ENCODE results near the gene ARV1.

The ARV1 gene

DNA sequence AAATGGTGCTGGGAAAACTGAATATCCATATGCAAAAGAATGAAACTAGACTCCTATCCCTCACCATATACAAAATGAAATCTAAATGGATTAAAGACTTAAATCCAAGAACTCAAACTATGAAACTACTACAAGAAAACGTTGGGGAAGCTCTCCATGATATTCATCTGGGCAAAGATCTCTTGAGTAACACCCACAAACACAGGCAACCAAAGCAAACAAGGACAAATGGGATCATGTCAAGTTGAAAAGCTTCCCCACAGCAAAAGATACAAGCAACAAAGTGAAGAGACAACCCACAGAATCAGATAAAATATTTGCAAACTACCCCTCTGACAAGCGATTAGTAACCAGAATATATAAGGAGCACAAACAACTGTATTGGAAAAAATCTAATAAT is 14.0 kb upstream of the ARV1 start:
- TF ChIP-seq CREB1 (IDR thresholded peaks at IDR 0.05; ENCODE audit: low read depth), result no peak
- TF ChIP-seq TCF12 (IDR thresholded peaks at IDR 0.05; ENCODE audit: low read depth), result no peak
- TF ChIP-seq CEBPB (IDR thresholded peaks at IDR 0.05), result no peak
- no peak for TF ChIP-seq EGR1 (IDR thresholded peaks at IDR 0.05)
- TF ChIP-seq YY1 (IDR thresholded peaks at IDR 0.05; ENCODE audit: low read depth), result no peak
- TF ChIP-seq, protein P1, sequence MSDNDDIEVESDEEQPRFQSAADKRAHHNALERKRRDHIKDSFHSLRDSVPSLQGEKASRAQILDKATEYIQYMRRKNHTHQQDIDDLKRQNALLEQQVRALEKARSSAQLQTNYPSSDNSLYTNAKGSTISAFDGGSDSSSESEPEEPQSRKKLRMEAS (IDR thresholded peaks at IDR 0.05), result no peak
- TF ChIP-seq RAD21 (IDR thresholded peaks at IDR 0.05; ENCODE audit: low read depth), result no peak
- no peak for TF ChIP-seq EP300 (IDR thresholded peaks at IDR 0.05; ENCODE audit: borderline replicate concordance)
- TF ChIP-seq, protein P2, sequence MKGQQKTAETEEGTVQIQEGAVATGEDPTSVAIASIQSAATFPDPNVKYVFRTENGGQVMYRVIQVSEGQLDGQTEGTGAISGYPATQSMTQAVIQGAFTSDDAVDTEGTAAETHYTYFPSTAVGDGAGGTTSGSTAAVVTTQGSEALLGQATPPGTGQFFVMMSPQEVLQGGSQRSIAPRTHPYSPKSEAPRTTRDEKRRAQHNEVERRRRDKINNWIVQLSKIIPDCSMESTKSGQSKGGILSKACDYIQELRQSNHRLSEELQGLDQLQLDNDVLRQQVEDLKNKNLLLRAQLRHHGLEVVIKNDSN (IDR thresholded peaks at IDR 0.05), result no peak
- no peak for TF ChIP-seq TEAD4 (IDR thresholded peaks at IDR 0.05)
- TF ChIP-seq FOXM1 (IDR thresholded peaks at IDR 0.05; ENCODE audit: borderline replicate concordance, low read depth), result no peak
- TF ChIP-seq TAF1 (IDR thresholded peaks at IDR 0.05; ENCODE audit: low read depth), result no peak
- no peak for TF ChIP-seq NFIC (IDR thresholded peaks at IDR 0.05)
- no peak for TF ChIP-seq ZBTB7A (IDR thresholded peaks at IDR 0.05; ENCODE audit: low read depth)
- TF ChIP-seq, protein P3, sequence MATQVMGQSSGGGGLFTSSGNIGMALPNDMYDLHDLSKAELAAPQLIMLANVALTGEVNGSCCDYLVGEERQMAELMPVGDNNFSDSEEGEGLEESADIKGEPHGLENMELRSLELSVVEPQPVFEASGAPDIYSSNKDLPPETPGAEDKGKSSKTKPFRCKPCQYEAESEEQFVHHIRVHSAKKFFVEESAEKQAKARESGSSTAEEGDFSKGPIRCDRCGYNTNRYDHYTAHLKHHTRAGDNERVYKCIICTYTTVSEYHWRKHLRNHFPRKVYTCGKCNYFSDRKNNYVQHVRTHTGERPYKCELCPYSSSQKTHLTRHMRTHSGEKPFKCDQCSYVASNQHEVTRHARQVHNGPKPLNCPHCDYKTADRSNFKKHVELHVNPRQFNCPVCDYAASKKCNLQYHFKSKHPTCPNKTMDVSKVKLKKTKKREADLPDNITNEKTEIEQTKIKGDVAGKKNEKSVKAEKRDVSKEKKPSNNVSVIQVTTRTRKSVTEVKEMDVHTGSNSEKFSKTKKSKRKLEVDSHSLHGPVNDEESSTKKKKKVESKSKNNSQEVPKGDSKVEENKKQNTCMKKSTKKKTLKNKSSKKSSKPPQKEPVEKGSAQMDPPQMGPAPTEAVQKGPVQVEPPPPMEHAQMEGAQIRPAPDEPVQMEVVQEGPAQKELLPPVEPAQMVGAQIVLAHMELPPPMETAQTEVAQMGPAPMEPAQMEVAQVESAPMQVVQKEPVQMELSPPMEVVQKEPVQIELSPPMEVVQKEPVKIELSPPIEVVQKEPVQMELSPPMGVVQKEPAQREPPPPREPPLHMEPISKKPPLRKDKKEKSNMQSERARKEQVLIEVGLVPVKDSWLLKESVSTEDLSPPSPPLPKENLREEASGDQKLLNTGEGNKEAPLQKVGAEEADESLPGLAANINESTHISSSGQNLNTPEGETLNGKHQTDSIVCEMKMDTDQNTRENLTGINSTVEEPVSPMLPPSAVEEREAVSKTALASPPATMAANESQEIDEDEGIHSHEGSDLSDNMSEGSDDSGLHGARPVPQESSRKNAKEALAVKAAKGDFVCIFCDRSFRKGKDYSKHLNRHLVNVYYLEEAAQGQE (IDR thresholded peaks at IDR 0.05; ENCODE audit: low read depth), result no peak

DNA sequence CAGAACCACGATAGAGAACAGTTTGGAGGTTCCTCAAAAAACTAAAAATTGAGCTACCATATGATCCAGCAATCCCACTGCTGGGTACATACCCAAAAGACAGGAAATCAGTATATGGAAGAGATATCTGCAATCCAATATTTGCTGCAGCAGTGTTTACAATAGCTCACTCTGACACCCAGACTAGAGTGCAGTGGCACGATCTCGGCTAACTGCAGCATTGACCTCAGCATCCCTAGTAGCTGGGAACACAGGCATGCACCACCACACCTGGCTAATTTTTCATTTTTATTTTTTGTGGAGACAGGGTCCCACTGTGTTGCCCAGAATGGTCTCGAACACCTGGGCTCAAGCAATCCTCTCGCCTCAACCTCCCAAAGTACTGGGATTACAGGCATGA is 13.4 kb upstream of the ARV1 start:
- TF ChIP-seq EP300 (IDR thresholded peaks at IDR 0.05; ENCODE audit: borderline replicate concordance) (no peak), NFIC (IDR thresholded peaks at IDR 0.05) (no peak), FOXM1 (IDR thresholded peaks at IDR 0.05; ENCODE audit: borderline replicate concordance, low read depth) (no peak), CREB1 (IDR thresholded peaks at IDR 0.05; ENCODE audit: low read depth) (no peak), ZBTB7A (IDR thresholded peaks at IDR 0.05; ENCODE audit: low read depth) (no peak), RAD21 (IDR thresholded peaks at IDR 0.05; ENCODE audit: low read depth) (no peak), YY1 (IDR thresholded peaks at IDR 0.05; ENCODE audit: low read depth) (no peak), EGR1 (IDR thresholded peaks at IDR 0.05) (no peak)
- TF ChIP-seq, protein P1 (IDR thresholded peaks at IDR 0.05), result no peak

DNA sequence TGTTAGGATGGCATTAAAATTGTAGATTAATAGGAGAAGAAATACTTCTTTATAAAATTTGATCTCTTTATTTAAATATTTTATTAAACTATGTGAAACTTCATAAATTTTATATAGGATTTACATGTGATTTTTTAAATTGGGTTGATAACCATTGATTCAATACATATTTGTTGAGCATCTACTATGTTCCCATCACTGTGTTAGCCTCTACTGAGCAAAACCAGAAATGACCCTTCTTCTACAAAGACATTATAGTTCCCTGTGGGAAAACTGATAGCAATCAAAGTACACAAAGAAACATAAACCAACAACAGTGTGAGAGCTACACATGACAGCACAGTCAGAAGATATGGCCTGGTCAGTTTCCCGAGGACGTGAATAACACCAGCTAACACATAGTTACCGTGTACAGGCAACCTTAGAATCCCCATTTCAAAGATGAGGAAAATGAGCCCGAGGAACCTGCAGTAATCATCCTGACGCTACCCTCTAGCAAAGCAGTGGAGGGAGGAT is 12.5 kb upstream of the ARV1 start:
- TF ChIP-seq TEAD4 (IDR thresholded peaks at IDR 0.05) (no peak), NFIC (IDR thresholded peaks at IDR 0.05) (no peak), RAD21 (IDR thresholded peaks at IDR 0.05; ENCODE audit: low read depth) (no peak), EP300 (IDR thresholded peaks at IDR 0.05; ENCODE audit: borderline replicate concordance) (no peak), CREB1 (IDR thresholded peaks at IDR 0.05; ENCODE audit: low read depth) (no peak), EGR1 (IDR thresholded peaks at IDR 0.05) (no peak), ZBTB7A (IDR thresholded peaks at IDR 0.05; ENCODE audit: low read depth) (no peak), CEBPB (IDR thresholded peaks at IDR 0.05) (no peak), TAF1 (IDR thresholded peaks at IDR 0.05; ENCODE audit: low read depth) (no peak)
- TF ChIP-seq, protein P3 (IDR thresholded peaks at IDR 0.05; ENCODE audit: low read depth), result no peak
- TF ChIP-seq, protein P1 (IDR thresholded peaks at IDR 0.05), result no peak

DNA sequence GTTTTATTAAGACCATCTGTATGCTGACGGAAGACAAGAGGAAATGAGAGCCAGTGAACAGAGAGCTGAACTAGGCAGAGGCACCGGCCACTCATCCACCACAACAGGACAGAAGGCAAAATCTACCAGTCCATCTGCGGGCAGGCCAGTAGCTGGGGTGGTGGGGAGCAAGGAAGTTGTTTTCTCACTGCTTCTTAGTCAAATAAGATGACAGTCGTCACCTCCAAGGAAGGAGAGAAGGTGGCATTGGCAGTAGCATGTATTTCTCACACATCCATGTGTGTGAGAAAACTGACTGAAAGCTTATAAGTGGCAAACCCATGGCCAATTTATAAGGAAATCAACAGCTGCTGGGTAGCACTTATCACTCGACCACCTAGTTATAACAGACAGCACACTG is 8.5 kb upstream of the ARV1 start:
- TF ChIP-seq EGR1 (IDR thresholded peaks at IDR 0.05) (no peak), TAF1 (IDR thresholded peaks at IDR 0.05; ENCODE audit: low read depth) (no peak), CREB1 (IDR thresholded peaks at IDR 0.05; ENCODE audit: low read depth) (no peak), ZBTB7A (IDR thresholded peaks at IDR 0.05; ENCODE audit: low read depth) (no peak), TEAD4 (IDR thresholded peaks at IDR 0.05) (no peak), RAD21 (IDR thresholded peaks at IDR 0.05; ENCODE audit: low read depth) (no peak), FOXM1 (IDR thresholded peaks at IDR 0.05; ENCODE audit: borderline replicate concordance, low read depth) (no peak), EP300 (IDR thresholded peaks at IDR 0.05; ENCODE audit: borderline replicate concordance) (no peak), YY1 (IDR thresholded peaks at IDR 0.05; ENCODE audit: low read depth) (no peak), CEBPB (IDR thresholded peaks at IDR 0.05) (no peak), NFIC (IDR thresholded peaks at IDR 0.05) (no peak), TCF12 (IDR thresholded peaks at IDR 0.05; ENCODE audit: low read depth) (no peak)
- TF ChIP-seq, protein P3 (IDR thresholded peaks at IDR 0.05; ENCODE audit: low read depth), result no peak
- TF ChIP-seq, protein P2 (IDR thresholded peaks at IDR 0.05), result no peak
- TF ChIP-seq, protein P1 (IDR thresholded peaks at IDR 0.05), result no peak
